Skeletal muscle satellite cell (primary cell): ENCODE measurements around the gene ASCC1.

Source experiments
- H3K27me3 ChIP-seq: 2 replicates; pipeline ENCODE4 v1.7.0; 2013; ENCODE audit warnings: low read length; ENCODE audit not compliant: control insufficient read depth, insufficient read depth
- H3K36me3 ChIP-seq: 2 replicates; pipeline ENCODE4 v1.7.0; 2013; ENCODE audit warnings: mild to moderate bottlenecking, control low read depth, low read length; ENCODE audit not compliant: insufficient read depth
- H3K4me1 ChIP-seq: 2 replicates; pipeline ENCODE4 v1.7.0; 2013; ENCODE audit warnings: low read length; ENCODE audit not compliant: control insufficient read depth, insufficient read depth
- H3K4me2 ChIP-seq: 2 replicates; pipeline ENCODE4 v1.7.0; 2013; ENCODE audit warnings: mild to moderate bottlenecking, low read length
- H3K4me3 ChIP-seq: 2 replicates; pipeline ENCODE4 v1.7.0; 2013; ENCODE audit warnings: low read length
- H3K9ac ChIP-seq: 2 replicates; pipeline ENCODE4 v1.7.0; 2013; ENCODE audit warnings: mild to moderate bottlenecking, low read depth, low read length, moderate library complexity
- H3K9me3 ChIP-seq: replicated peaks from 2 replicates; pipeline ENCODE4 v1.7.0; 2013; ENCODE audit warnings: mild to moderate bottlenecking, control low read depth, low read length

ASCC1 gene

DNA sequence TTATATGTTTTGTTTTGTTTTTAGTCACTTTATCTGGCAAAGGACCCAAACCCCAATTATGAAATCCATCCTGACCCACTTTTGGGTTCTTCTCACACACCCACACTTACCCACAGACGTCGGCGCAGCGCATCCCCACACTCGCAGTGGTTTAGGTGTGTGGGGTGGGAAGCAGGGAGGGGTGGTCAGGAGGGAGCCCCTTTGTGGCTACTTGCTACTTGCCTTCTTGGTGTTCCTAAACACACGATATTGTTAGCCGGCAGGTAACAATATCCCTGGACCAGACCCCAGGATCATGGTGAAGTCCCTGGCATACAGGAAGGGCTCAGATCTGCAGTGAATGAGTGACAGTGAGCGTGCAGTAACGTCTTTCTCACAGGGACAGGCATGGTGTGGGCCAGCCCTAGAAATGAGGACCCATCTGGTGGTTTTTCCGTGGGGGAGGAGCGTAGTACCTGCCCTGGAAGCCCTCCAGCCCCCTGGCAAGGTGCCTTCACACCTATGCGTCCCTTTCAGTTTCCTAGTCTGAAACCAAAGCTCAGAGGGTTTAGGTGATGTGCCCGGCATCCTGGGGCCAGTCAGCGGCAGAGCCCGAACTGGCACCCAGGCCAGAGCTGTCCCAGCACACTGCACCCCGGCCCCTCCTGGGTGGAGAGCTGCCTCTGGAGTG is 132.2 kb downstream of the ASCC1 start:
- Histone ChIP-seq H3K36me3 (no peaks in the 10 kb centered on the region), H3K9ac (no peak overlapping the region), H3K4me1 (peaks cover 11% of the 10 kb centered on the region), H3K4me3 (no peak overlapping the region), H3K27me3 (peaks cover 22% of the 10 kb centered on the region), H3K4me2 (no peak overlapping the region), H3K9me3 (no peaks in the 10 kb centered on the region)

DNA sequence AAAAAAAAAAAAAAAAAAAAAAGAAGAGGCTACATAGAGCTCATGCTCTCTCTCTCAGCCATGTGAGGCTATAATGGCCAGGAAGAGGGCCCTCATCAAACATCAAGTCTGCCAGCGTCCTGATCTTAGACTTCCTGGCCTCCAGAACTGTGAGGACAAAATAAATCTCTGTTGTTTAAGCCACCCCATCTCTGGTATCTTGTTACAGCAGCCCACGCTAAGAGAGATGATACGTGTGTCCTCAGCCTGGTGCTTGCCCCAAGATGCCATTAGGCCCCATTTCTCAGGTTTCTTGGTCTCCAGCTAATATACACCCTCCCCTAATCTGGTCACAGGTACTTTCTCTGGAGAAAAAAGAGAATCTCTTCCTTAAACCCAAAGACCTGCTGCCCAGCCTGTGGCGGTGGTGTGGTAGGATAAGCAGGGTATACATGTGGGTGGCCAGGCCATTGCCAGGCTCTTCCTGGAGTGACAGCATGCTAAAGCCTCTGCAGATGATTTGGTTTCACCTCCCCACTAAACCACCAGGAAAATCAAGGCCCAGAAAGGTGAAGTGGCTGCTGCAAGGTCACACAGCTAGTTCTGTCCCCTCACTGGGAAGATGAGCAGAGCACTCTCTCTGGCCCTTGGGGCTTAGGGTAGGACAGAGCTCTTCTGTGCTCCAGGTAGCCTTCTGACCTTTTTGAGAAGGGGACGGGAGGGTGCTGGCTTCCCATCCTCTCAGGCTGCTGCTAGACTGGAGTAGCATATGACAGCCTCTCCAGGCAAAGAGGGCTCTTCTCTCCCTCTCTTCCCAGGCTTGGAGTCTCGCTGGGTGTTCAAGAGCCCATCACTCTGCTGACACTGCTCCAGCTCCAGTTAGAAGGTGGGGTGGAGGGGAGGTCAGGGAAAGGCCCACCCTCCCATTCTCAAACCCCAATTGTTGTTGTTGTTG is 133.0 kb downstream of the ASCC1 start:
- H3K36me3 ChIP-seq, result no peaks in the 10 kb centered on the region
- no peak overlapping the region for H3K4me2 ChIP-seq
- H3K9me3 ChIP-seq, result no peaks in the 10 kb centered on the region
- no peak overlapping the region for H3K4me3 ChIP-seq
- peaks cover 13% of the 10 kb centered on the region for H3K27me3 ChIP-seq
- no peak overlapping the region for H3K9ac ChIP-seq
- peaks cover 3% of the 10 kb centered on the region for H3K4me1 ChIP-seq

DNA sequence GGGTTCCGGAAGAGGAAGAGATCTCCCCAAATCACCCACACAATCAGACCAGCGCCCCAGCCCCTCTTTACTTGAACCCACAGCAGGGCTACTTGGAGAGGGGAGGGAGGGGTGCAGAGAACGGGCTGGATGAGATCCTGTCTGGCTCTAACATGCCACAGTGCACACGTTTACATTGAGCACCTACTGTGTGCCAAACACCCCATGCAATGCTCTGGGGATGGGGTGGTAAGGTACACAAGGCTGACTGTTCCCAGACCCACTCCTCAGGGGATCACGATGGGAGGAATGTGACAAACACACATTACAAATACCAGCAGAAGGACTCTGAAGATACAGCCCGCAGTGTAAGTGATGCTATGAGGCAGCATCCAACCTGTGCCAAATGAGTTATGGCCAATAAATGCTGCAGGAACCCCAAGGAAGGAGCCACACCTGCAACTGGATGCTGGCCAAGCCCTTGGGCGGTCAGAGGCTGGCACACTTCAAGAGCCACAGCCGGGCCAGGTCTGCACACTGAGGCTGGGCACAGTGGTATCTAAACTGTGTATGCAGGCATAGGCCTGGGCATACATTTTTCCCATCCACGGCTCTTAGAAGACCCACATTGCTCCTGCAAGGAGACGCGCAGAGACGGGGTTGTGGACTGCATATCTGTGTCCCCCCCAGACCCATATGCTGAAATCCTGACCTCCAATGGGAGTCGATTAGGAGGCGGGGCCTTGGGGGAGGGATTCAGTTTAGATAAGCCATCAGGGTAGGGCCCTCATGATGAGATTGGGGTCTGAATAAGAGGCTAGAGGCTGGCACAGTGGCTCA is 134.1 kb downstream of the ASCC1 start:
- Histone ChIP-seq H3K4me2 (no peak overlapping the region), H3K27me3 (peaks cover 5% of the 10 kb centered on the region), H3K9me3 (no peaks in the 10 kb centered on the region), H3K4me1 (no peaks in the 10 kb centered on the region), H3K4me3 (no peak overlapping the region), H3K9ac (no peak overlapping the region), H3K36me3 (no peaks in the 10 kb centered on the region)

DNA sequence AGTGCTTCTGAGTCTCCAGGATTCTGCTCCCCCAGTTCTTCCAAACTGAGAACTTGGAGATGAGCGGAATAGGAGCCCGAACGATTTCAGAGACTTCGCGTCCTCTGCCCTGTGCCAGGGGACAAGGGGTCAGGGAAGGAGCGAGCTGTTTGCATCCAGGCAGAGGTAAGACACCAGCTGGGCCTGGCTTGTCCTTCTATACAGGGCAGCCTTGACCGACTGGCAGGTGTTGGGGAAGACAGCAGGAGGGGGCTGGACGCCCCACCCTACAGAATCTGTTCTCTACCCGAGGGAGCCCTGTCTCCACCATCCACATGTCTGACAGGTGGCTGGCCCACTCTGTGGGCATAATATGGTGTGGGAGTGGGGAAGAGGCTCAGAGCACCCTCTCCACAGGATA is 134.9 kb downstream of the ASCC1 start:
- H3K4me2 ChIP-seq, result no peak overlapping the region
- H3K4me1 ChIP-seq, result no peaks in the 10 kb centered on the region
- H3K4me3 ChIP-seq, result no peak overlapping the region
- H3K27me3 ChIP-seq, result no peaks in the 10 kb centered on the region
- no peaks in the 10 kb centered on the region for H3K9me3 ChIP-seq
- no peak overlapping the region for H3K9ac ChIP-seq
- H3K36me3 ChIP-seq, result no peaks in the 10 kb centered on the region

DNA sequence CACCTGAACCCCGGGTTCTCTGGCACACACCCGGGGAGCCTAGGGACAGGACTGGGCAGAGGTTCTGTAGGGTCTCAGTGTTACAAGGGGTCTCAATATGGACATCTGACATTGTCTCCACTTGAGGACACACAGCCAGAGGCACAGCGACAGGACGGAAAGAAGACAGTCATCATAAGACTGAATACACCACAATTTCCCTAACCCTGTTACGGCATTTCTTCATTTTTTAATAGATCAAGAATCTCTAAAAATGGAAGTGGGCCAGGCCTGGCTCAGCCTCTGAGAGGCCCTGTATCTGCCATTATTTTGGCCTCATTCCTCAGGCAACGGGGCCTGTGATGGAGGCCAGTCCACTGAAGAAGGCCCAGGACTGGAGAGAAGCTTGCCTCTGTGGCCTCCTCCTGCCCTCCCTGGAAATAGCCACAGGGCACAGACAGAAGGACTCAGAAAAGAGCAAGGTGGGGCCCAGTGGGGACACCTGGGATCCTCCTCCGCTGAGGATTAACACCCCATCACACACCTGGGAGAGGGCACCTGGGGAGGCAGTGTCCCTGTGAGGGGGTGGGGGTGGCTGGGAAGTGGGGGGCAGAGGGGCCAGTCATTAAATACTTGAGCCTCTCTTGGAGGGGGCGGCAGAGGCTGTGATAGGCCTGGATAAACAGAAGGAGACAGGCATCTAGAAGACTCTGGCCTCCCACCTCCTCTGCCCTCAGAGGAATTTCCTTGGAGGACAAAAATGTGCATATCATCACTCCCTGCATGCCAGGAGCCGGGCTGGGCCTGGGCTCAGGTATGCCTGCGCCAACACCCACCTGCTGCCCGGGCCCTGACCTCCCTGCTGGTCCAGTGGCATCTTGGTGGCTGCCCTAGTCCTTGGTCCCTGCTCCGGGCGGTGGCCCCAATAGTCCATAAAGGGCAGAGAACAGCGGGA is 135.8 kb downstream of the ASCC1 start:
- Histone ChIP-seq H3K9ac (no peak overlapping the region), H3K27me3 (peaks cover 7% of the 10 kb centered on the region), H3K4me2 (no peak overlapping the region), H3K4me1 (no peaks in the 10 kb centered on the region), H3K36me3 (no peaks in the 10 kb centered on the region), H3K9me3 (no peaks in the 10 kb centered on the region), H3K4me3 (no peak overlapping the region)

DNA sequence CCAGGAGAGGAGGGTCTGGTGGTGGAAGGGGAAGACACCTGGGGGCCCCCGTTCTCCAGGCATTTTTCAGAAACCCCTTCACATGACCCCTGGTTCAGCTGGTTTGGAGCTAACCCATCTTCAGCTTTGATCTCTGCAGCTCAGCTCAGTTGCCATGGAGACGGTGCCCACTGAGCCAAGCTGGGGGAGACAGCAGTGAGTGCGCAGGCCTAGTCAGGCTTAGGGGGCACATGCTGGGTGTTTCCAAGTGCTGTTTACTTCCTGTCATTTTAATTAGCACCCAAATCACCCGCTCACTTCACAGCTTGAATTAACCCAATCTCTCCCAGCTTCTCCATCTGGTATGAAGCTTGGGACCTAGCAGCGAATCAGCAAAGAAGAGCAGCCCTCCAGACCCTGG is 136.7 kb downstream of the ASCC1 start:
- no peaks in the 10 kb centered on the region for H3K4me1 ChIP-seq
- H3K36me3 ChIP-seq, result no peaks in the 10 kb centered on the region
- H3K4me2 ChIP-seq, result no peak overlapping the region
- no peak overlapping the region for H3K4me3 ChIP-seq
- H3K9me3 ChIP-seq, result no peaks in the 10 kb centered on the region
- no peak overlapping the region for H3K9ac ChIP-seq
- H3K27me3 ChIP-seq, result peaks cover 7% of the 10 kb centered on the region

DNA sequence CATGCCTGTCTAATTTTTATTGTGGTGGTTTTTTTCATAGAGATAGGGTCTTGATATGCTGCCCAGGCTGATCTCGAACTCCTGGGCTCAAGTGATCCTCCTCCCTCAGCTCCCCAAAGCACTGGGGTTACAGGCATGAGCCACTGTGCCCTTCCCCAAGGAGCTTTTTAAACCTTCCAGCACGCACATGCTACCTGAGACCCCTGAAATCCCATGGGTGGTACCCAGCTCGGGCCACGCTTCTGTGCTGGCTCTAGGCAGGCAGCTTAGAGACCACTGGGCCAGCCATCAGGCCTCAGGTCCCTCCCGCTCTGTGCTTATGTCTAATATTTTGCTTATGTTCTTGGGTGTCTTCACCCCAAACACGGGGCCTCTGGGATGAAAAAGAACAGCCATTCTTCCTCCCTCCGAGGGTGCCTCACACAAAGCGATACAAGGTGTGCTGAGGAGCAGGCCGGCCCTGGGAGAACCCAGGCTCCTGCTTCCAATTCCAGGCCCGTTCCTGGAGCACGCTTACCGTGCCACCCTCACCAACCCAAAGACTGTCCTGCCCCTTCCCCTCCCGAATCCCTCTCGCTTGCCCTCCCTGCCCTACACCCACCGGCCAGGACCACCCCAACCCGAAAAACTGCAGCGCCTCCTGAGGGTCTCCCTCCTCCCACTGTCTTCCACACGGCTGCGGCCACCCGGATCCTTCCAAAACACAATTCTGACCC is 138.6 kb downstream of the ASCC1 start:
- Histone ChIP-seq H3K36me3 (no peaks in the 10 kb centered on the region), H3K9ac (no peak overlapping the region), H3K9me3 (no peaks in the 10 kb centered on the region), H3K4me1 (no peaks in the 10 kb centered on the region), H3K27me3 (peaks cover 7% of the 10 kb centered on the region), H3K4me3 (no peak overlapping the region), H3K4me2 (no peak overlapping the region)

DNA sequence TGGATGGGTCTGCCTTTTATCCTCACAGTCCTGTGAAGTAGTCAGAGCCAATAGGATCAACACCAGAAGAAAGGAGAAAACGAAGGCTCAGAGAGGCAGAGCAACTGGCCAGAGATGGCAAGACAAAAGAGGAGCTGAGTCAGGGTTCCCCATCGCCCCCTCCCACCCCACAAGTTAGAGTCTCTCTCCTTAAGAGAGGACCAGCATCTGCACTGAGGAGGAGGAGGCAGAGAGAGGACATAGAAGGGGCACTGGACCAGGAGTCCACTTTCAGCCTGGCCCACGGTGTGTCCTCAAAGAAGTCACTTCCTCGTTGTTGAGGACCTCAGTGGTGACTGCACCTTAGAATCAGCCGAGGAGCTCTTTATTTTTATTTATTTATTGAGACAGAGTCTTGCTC is 139.3 kb downstream of the ASCC1 start:
- no peak overlapping the region for H3K4me2 ChIP-seq
- peaks cover 7% of the 10 kb centered on the region for H3K27me3 ChIP-seq
- H3K9me3 ChIP-seq, result no peaks in the 10 kb centered on the region
- H3K4me3 ChIP-seq, result no peak overlapping the region
- no peaks in the 10 kb centered on the region for H3K4me1 ChIP-seq
- H3K36me3 ChIP-seq, result no peaks in the 10 kb centered on the region
- no peak overlapping the region for H3K9ac ChIP-seq

DNA sequence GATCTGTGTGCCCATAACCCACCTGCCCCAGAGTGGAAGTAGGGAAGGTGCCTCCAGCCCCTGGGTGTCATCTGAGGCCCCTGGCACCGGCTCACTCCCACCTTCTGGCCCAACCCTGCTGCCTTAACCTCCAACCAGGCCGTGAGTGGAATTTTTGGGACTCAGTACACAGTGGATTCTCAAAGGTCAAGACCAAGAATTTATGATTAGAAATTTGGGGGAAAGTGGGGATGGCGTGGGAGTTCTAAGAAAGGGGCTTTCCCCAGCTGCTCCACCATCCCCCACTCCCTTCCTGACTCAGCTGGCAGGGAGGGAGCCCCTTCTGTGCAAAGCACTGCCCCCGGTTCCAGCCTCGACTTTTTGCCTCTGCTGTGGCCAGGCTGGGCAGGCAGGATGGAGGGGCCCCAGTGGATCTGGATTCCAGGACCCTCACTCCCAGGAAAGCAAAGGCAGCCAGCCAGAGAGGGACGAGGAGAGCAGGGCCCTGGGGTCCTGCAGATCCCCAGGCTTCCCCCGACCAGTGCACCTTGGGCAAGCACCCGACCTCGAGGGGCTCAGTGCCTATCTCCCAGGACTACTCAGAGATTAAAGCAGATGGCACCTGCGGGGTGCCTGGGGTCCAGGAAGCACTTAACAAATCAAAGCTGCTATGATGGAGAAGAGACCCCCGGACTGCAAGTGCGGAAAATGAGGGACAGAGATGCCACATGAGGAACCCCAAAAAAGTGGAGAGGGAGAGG is 140.5 kb downstream of the ASCC1 start:
- H3K36me3 ChIP-seq, result no peaks in the 10 kb centered on the region
- peaks cover 7% of the 10 kb centered on the region for H3K27me3 ChIP-seq
- H3K9me3 ChIP-seq, result no peaks in the 10 kb centered on the region
- H3K4me2 ChIP-seq, result no peak overlapping the region
- no peaks in the 10 kb centered on the region for H3K4me1 ChIP-seq
- no peak overlapping the region for H3K4me3 ChIP-seq
- no peak overlapping the region for H3K9ac ChIP-seq
